Gastrocnemius medialis (tissue), 4 donors: ENCODE data around the gene PPFIA4.

Experiments used
- CTCF ChIP-seq, 5 experiments: fragments of 450-650 bp in 3 of 5; fragments of 200-600 bp in 2 of 5; sonication (generic) in 2 of 5; IDR thresholded peaks in 4 of 5; conservative IDR thresholded peaks in 1 of 5; 1 replicate in 4 of 5; 2 replicates in 1 of 5; pipeline ENCODE4 v1.5.1; 2016 to 2019; ENCODE audit warnings: antibody characterized with exemption in 5 of 5, mild to moderate bottlenecking in 3 of 5, moderate library complexity in 3 of 5
- POLR2A ChIP-seq, 2 donors: fragments of 450-650 bp; IDR thresholded peaks; one replicate each; pipeline ENCODE4 v1.6.1; 2017; ENCODE audit warnings: antibody characterized with exemption in 2 of 2, mild to moderate bottlenecking in 2 of 2, moderate library complexity in 2 of 2

GRCh38 chr1:203122159-203122558 is 95.9 kb downstream of the PPFIA4 start:
- TF ChIP-seq POLR2A (IDR thresholded peaks at IDR 0.05) (no peak), CTCF (IDR thresholded peaks at IDR 0.05 in 4 of 5, conservative IDR thresholded peaks at IDR 0.05 in 1 of 5) (no peak)
